SK-N-SH (cell line): Measurements from ENCODE around the gene DOHH.

Source experiments
- EZH2phosphoT487 ChIP-seq: fragments of 200-600 bp; sonication (generic); IDR thresholded peaks from 2 replicates; pipeline ENCODE4 v1.6.1; 2017; ENCODE audit warnings: low read depth, mixed run types, mild to moderate bottlenecking, antibody characterized with exemption, moderate library complexity, borderline replicate concordance
- GABPA ChIP-seq: IDR thresholded peaks from 2 replicates; pipeline ENCODE4 v1.4.0; 2012; ENCODE audit warnings: low read depth, mild to moderate bottlenecking
- JUND ChIP-seq: IDR thresholded peaks from 2 replicates; pipeline ENCODE4 v1.4.0; 2012
- POLR2AphosphoS5 ChIP-seq: IDR thresholded peaks from 2 replicates; pipeline ENCODE4 v1.6.1; 2012; ENCODE audit warnings: low read depth, low read length
- SIN3A ChIP-seq: IDR thresholded peaks from 2 replicates; pipeline ENCODE4 v1.6.1; 2012; ENCODE audit warnings: low read depth, mild to moderate bottlenecking, low read length, moderate library complexity, borderline replicate concordance
- YY1 ChIP-seq: IDR thresholded peaks from 2 replicates; pipeline ENCODE4 v1.4.0; 2012; ENCODE audit warnings: low read depth, mild to moderate bottlenecking
- TF ChIP-seq, protein P1 (sequence below): fragments of 200-600 bp; sonication (generic); IDR thresholded peaks from 2 replicates; pipeline ENCODE4 v1.6.1; 2017; ENCODE audit warnings: antibody characterized with exemption, mild to moderate bottlenecking, moderate library complexity
- TF ChIP-seq, protein P2 (sequence below): IDR thresholded peaks from 2 replicates; pipeline ENCODE4 v1.4.0; 2012; ENCODE audit warnings: low read depth, borderline replicate concordance
- TF ChIP-seq, protein P3 (sequence below): IDR thresholded peaks from 2 replicates; pipeline ENCODE4 v1.4.0; 2012; ENCODE audit warnings: low read depth, borderline replicate concordance
- TF ChIP-seq, protein P4 (sequence below): IDR thresholded peaks from 2 replicates; pipeline ENCODE4; 2012
- TF ChIP-seq, protein P5 (sequence below): IDR thresholded peaks from 2 replicates; pipeline ENCODE4 v1.6.1; 2012; ENCODE audit warnings: mild to moderate bottlenecking, low read depth, low read length, moderate library complexity

DNA sequence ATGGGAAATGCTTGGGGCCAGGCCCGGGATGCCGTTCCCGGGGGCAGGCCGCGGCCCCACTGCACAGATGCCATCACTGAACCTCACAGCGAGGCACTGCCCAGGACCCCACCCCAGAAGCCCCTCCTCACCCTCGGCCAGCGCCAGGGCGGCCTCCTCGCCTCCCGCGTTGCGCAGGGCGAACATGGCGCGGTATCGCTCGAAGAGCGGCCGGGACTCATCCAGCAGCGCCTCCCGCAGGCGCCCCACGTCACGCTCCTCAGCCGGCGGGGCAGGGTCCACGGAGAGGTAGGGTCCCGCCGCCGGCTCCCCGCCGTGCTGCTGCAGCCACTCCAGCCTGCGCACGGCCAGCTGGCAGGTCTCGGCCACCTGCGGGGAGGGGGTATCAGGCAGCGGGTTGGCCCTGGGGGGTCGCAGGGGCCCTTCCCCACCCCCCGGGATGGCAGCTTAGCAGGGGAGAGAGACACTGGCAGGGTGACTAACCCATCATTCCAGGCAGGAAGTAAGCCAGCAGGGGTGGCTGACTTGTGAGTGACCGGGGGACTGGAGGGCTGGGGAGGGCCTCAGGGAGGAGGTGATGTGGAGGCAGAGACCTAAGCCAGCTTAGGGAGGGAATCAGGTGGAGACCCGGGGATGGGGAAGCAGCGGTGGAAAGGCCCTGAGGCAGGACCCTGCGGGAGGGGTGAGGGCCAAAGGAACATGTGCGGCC lies 8.2 kb downstream of the DOHH start:
- TF ChIP-seq, protein P1, sequence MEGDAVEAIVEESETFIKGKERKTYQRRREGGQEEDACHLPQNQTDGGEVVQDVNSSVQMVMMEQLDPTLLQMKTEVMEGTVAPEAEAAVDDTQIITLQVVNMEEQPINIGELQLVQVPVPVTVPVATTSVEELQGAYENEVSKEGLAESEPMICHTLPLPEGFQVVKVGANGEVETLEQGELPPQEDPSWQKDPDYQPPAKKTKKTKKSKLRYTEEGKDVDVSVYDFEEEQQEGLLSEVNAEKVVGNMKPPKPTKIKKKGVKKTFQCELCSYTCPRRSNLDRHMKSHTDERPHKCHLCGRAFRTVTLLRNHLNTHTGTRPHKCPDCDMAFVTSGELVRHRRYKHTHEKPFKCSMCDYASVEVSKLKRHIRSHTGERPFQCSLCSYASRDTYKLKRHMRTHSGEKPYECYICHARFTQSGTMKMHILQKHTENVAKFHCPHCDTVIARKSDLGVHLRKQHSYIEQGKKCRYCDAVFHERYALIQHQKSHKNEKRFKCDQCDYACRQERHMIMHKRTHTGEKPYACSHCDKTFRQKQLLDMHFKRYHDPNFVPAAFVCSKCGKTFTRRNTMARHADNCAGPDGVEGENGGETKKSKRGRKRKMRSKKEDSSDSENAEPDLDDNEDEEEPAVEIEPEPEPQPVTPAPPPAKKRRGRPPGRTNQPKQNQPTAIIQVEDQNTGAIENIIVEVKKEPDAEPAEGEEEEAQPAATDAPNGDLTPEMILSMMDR, result no peak
- TF ChIP-seq POLR2AphosphoS5 (no peak), GABPA (no peak), YY1 (no peak), SIN3A (no peak), EZH2phosphoT487 (no peak), JUND (no peak)
- TF ChIP-seq, protein P2, sequence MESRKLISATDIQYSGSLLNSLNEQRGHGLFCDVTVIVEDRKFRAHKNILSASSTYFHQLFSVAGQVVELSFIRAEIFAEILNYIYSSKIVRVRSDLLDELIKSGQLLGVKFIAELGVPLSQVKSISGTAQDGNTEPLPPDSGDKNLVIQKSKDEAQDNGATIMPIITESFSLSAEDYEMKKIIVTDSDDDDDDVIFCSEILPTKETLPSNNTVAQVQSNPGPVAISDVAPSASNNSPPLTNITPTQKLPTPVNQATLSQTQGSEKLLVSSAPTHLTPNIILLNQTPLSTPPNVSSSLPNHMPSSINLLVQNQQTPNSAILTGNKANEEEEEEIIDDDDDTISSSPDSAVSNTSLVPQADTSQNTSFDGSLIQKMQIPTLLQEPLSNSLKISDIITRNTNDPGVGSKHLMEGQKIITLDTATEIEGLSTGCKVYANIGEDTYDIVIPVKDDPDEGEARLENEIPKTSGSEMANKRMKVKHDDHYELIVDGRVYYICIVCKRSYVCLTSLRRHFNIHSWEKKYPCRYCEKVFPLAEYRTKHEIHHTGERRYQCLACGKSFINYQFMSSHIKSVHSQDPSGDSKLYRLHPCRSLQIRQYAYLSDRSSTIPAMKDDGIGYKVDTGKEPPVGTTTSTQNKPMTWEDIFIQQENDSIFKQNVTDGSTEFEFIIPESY, result no peak
- TF ChIP-seq, protein P3, sequence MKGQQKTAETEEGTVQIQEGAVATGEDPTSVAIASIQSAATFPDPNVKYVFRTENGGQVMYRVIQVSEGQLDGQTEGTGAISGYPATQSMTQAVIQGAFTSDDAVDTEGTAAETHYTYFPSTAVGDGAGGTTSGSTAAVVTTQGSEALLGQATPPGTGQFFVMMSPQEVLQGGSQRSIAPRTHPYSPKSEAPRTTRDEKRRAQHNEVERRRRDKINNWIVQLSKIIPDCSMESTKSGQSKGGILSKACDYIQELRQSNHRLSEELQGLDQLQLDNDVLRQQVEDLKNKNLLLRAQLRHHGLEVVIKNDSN, result no peak
- TF ChIP-seq, protein P4, sequence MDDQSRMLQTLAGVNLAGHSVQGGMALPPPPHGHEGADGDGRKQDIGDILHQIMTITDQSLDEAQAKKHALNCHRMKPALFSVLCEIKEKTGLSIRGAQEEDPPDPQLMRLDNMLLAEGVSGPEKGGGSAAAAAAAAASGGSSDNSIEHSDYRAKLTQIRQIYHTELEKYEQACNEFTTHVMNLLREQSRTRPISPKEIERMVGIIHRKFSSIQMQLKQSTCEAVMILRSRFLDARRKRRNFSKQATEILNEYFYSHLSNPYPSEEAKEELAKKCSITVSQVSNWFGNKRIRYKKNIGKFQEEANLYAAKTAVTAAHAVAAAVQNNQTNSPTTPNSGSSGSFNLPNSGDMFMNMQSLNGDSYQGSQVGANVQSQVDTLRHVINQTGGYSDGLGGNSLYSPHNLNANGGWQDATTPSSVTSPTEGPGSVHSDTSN, result no peak
- TF ChIP-seq, protein P5, sequence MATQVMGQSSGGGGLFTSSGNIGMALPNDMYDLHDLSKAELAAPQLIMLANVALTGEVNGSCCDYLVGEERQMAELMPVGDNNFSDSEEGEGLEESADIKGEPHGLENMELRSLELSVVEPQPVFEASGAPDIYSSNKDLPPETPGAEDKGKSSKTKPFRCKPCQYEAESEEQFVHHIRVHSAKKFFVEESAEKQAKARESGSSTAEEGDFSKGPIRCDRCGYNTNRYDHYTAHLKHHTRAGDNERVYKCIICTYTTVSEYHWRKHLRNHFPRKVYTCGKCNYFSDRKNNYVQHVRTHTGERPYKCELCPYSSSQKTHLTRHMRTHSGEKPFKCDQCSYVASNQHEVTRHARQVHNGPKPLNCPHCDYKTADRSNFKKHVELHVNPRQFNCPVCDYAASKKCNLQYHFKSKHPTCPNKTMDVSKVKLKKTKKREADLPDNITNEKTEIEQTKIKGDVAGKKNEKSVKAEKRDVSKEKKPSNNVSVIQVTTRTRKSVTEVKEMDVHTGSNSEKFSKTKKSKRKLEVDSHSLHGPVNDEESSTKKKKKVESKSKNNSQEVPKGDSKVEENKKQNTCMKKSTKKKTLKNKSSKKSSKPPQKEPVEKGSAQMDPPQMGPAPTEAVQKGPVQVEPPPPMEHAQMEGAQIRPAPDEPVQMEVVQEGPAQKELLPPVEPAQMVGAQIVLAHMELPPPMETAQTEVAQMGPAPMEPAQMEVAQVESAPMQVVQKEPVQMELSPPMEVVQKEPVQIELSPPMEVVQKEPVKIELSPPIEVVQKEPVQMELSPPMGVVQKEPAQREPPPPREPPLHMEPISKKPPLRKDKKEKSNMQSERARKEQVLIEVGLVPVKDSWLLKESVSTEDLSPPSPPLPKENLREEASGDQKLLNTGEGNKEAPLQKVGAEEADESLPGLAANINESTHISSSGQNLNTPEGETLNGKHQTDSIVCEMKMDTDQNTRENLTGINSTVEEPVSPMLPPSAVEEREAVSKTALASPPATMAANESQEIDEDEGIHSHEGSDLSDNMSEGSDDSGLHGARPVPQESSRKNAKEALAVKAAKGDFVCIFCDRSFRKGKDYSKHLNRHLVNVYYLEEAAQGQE, result no peak
